ENCODE results near the gene CCDC78. TPM values are rescaled to one million over a fixed set of nuclear protein-coding genes. Genes with fewer than 3 reads are reported as not detected.
"Not testable (repeated sequence)": the region's sequence is repeated elsewhere in the genome, so short reads cannot be mapped to it uniquely, and the experiment has no call there.

Gene CCDC78
- total and polyA plus RNA-seq, 7 experiments from 2014 or later = 2.6 to 4.4 (median 3.0) TPM; not detected in 2

- POLR2A ChIA-PET = interaction anchor here (0.6 kb wide), 1 partner anchor 107 kb away, joined by 4 read pairs; no protein-coding TSS in a partner anchor
- Histone ChIP-seq H3K36me3 (ENCODE audit: control insufficient read depth in 2 of 3, insufficient read depth in 3 of 3, low read length in 3 of 3) (no peaks in the 10 kb centered on the region), H3K9me3 (ENCODE audit: control insufficient read depth in 2 of 3, low read length in 3 of 3) (no peaks in the 10 kb centered on the region), H3K4me3 (ENCODE audit: low read length) (no peak within 1 kb of the TSS), H3K27ac (ENCODE audit: low read depth, low read length) (no peak within 1 kb of the TSS), H3K27me3 (ENCODE audit: control insufficient read depth in 2 of 2, insufficient read depth in 2 of 2, low read length in 2 of 2) (no peaks in the 10 kb centered on the region), H3K4me1 (ENCODE audit: control insufficient read depth in 2 of 2, insufficient read depth in 2 of 2, low read length in 2 of 2) (no peaks in the 10 kb centered on the region)
- H3K27ac Mint-ChIP-seq = no peak within 1 kb of the TSS
- ATAC-seq (no peak), DNase-seq (no peak)
- H3K4me3 Mint-ChIP-seq = no peak within 1 kb of the TSS
- peaks cover 0 to 4% (median 0%) of the 10 kb centered on the region in 7 donors for H3K4me1 Mint-ChIP-seq
- CTCF ChIA-PET = no interaction called here
- peaks cover 0 to 3% (median 0%) of the 10 kb centered on the region in 5 donors for H3K36me3 Mint-ChIP-seq
- H3K27me3 Mint-ChIP-seq = peaks cover 0 to 8% (median 5%) of the 10 kb centered on the region in 5 donors
- intact Hi-C loops (cut with micrococcal nuclease) = no loop called here
- peaks cover 0 to 5% (median 0%) of the 10 kb centered on the region in 11 donors for H3K9me3 Mint-ChIP-seq
These were observed 34.5 kb upstream of the CCDC78 start, which contains the start of gene MSLN for GRCh38 chr16:760545-761343. MSLN (plus strand) TSS chr16:760734; CDS start chr16:762681, 1,947 bp downstream.

- Histone ChIP-seq H3K27me3 (ENCODE audit: control insufficient read depth in 2 of 2, insufficient read depth in 2 of 2, low read length in 2 of 2) (no peaks in the 10 kb centered on the region), H3K36me3 (ENCODE audit: control insufficient read depth in 2 of 3, insufficient read depth in 3 of 3, low read length in 3 of 3) (no peaks in the 10 kb centered on the region), H3K4me1 (ENCODE audit: control insufficient read depth in 2 of 2, insufficient read depth in 2 of 2, low read length in 2 of 2) (no peaks in the 10 kb centered on the region), H3K27ac (ENCODE audit: low read depth, low read length) (no peak overlapping the region), H3K4me3 (ENCODE audit: low read length) (no peak overlapping the region), H3K9me3 (ENCODE audit: control insufficient read depth in 2 of 3, low read length in 3 of 3) (no peaks in the 10 kb centered on the region)
- ATAC-seq (no peak), DNase-seq (no peak)
- Mint-ChIP-seq H3K27me3 (peaks cover 0 to 8% (median 5%) of the 10 kb centered on the region in 5 donors), H3K9me3 (peaks cover 0 to 5% (median 0%) of the 10 kb centered on the region in 11 donors), H3K27ac (no peak overlapping the region), H3K4me1 (peaks cover 0 to 4% (median 0%) of the 10 kb centered on the region in 7 donors), H3K4me3 (no peak overlapping the region), H3K36me3 (peaks cover 0 to 3% (median 0%) of the 10 kb centered on the region in 5 donors)
- ChIA-PET CTCF (no interaction called here), POLR2A (no interaction called here)
- intact Hi-C loops (cut with micrococcal nuclease) = no loop called here
These were observed 33.8 kb upstream of the CCDC78 start for GRCh38 chr16:760065-760464.

GRCh38 chr16:759110-759910 is 33.1 kb upstream of the CCDC78 start:
- ChIA-PET POLR2A (no interaction called here), CTCF (no interaction called here)
- Mint-ChIP-seq H3K4me3 (no peak overlapping the region), H3K27me3 (peaks cover 0 to 8% (median 5%) of the 10 kb centered on the region in 5 donors), H3K9me3 (peaks cover 0 to 5% (median 0%) of the 10 kb centered on the region in 11 donors), H3K27ac (no peak overlapping the region), H3K36me3 (peaks cover 0 to 3% (median 0%) of the 10 kb centered on the region in 5 donors), H3K4me1 (peaks cover 0 to 8% (median 3%) of the 10 kb centered on the region in 7 donors)
- Histone ChIP-seq H3K4me1 (ENCODE audit: control insufficient read depth in 2 of 2, insufficient read depth in 2 of 2, low read length in 2 of 2) (no peaks in the 10 kb centered on the region), H3K27ac (ENCODE audit: low read depth, low read length) (no peak overlapping the region), H3K9me3 (ENCODE audit: control insufficient read depth in 2 of 3, low read length in 3 of 3) (no peaks in the 10 kb centered on the region), H3K4me3 (ENCODE audit: low read length) (no peak overlapping the region), H3K36me3 (ENCODE audit: control insufficient read depth in 2 of 3, insufficient read depth in 3 of 3, low read length in 3 of 3) (no peaks in the 10 kb centered on the region), H3K27me3 (ENCODE audit: control insufficient read depth in 2 of 2, insufficient read depth in 2 of 2, low read length in 2 of 2) (no peaks in the 10 kb centered on the region)
- intact Hi-C loops (cut with micrococcal nuclease) = no loop called here
- DNase-seq = no peak
- no peak for ATAC-seq

- ATAC-seq (no peak), DNase-seq (no peak)
- no peak overlapping the region for H3K4me3 ChIP-seq (ENCODE audit: low read length)
- no peaks in the 10 kb centered on the region for H3K27me3 ChIP-seq (ENCODE audit: control insufficient read depth in 2 of 2, insufficient read depth in 2 of 2, low read length in 2 of 2)
- H3K27ac ChIP-seq (ENCODE audit: low read depth, low read length) = no peak overlapping the region
- no peaks in the 10 kb centered on the region for H3K36me3 ChIP-seq (ENCODE audit: control insufficient read depth in 2 of 3, insufficient read depth in 3 of 3, low read length in 3 of 3)
- intact Hi-C loops (cut with micrococcal nuclease) = no loop called here
- Mint-ChIP-seq H3K4me3 (no peak overlapping the region), H3K4me1 (peaks cover 0 to 8% (median 3%) of the 10 kb centered on the region in 7 donors), H3K9me3 (peaks cover 0 to 5% (median 0%) of the 10 kb centered on the region in 11 donors), H3K27ac (no peak overlapping the region), H3K36me3 (peaks cover 0 to 3% (median 0%) of the 10 kb centered on the region in 5 donors), H3K27me3 (peaks cover 0 to 8% (median 6%) of the 10 kb centered on the region in 5 donors)
- ChIA-PET POLR2A (no interaction called here), CTCF (no interaction called here)
- no peaks in the 10 kb centered on the region for H3K4me1 ChIP-seq (ENCODE audit: control insufficient read depth in 2 of 2, insufficient read depth in 2 of 2, low read length in 2 of 2)
- H3K9me3 ChIP-seq (ENCODE audit: control insufficient read depth in 2 of 3, low read length in 3 of 3) = no peaks in the 10 kb centered on the region
These were observed 30.2 kb upstream of the CCDC78 start for GRCh38 chr16:756428-756827.

GRCh38 chr16:754656-755055 is 28.4 kb upstream of the CCDC78 start:
- ATAC-seq (peak; percentile 67), DNase-seq (no peak)
- no peaks in the 10 kb centered on the region for H3K9me3 ChIP-seq (ENCODE audit: control insufficient read depth in 2 of 3, low read length in 3 of 3)
- intact Hi-C loops (cut with micrococcal nuclease) = no loop called here
- peaks cover 0 to 5% (median 0%) of the 10 kb centered on the region in 11 donors for H3K9me3 Mint-ChIP-seq
- H3K4me3 ChIP-seq (ENCODE audit: low read length) = no peak overlapping the region
- no peak overlapping the region for H3K27ac ChIP-seq (ENCODE audit: low read depth, low read length)
- H3K36me3 ChIP-seq (ENCODE audit: control insufficient read depth in 2 of 3, insufficient read depth in 3 of 3, low read length in 3 of 3) = no peaks in the 10 kb centered on the region
- peaks cover 0 to 3% (median 0%) of the 10 kb centered on the region in 5 donors for H3K36me3 Mint-ChIP-seq
- H3K27me3 Mint-ChIP-seq = peaks cover 0 to 8% (median 6%) of the 10 kb centered on the region in 5 donors
- no peaks in the 10 kb centered on the region for H3K4me1 ChIP-seq (ENCODE audit: control insufficient read depth in 2 of 2, insufficient read depth in 2 of 2, low read length in 2 of 2)
- no peaks in the 10 kb centered on the region for H3K27me3 ChIP-seq (ENCODE audit: control insufficient read depth in 2 of 2, insufficient read depth in 2 of 2, low read length in 2 of 2)
- H3K27ac Mint-ChIP-seq = no peak overlapping the region
- peaks cover 0 to 8% (median 3%) of the 10 kb centered on the region in 7 donors for H3K4me1 Mint-ChIP-seq
- H3K4me3 Mint-ChIP-seq = no peak overlapping the region
- POLR2A ChIA-PET = no interaction called here
- CTCF ChIA-PET = interaction anchor here (0.9 kb wide), 1 partner anchor 42 kb away, joined by 4 read pairs; no protein-coding TSS in a partner anchor

- H3K27me3 Mint-ChIP-seq; H3K4me1 ChIP-seq (ENCODE audit: control insufficient read depth in 2 of 2, insufficient read depth in 2 of 2, low read length in 2 of 2); H3K4me1 Mint-ChIP-seq; H3K27ac ChIP-seq (ENCODE audit: low read depth, low read length); POLR2A ChIA-PET; H3K9me3 ChIP-seq (ENCODE audit: control insufficient read depth in 2 of 3, low read length in 3 of 3); DNase-seq; H3K27me3 ChIP-seq (ENCODE audit: control insufficient read depth in 2 of 2, insufficient read depth in 2 of 2, low read length in 2 of 2); H3K4me3 ChIP-seq (ENCODE audit: low read length); H3K4me3 Mint-ChIP-seq; H3K36me3 Mint-ChIP-seq; H3K36me3 ChIP-seq (ENCODE audit: control insufficient read depth in 2 of 3, insufficient read depth in 3 of 3, low read length in 3 of 3); ATAC-seq; H3K27ac Mint-ChIP-seq; H3K9me3 Mint-ChIP-seq; intact Hi-C loops (cut with micrococcal nuclease): not testable (repeated sequence)
- CTCF ChIA-PET = interaction anchor here (0.9 kb wide), 1 partner anchor 41 kb away, joined by 4 read pairs; no protein-coding TSS in a partner anchor
These were observed 27.9 kb upstream of the CCDC78 start for GRCh38 chr16:754121-754607.
